ENCODE results near the gene CCND1.
"Not testable (repeated sequence)": the region's sequence is repeated elsewhere in the genome, so short reads cannot be mapped to it uniquely, and the experiment has no call there.

Gene CCND1

DNA sequence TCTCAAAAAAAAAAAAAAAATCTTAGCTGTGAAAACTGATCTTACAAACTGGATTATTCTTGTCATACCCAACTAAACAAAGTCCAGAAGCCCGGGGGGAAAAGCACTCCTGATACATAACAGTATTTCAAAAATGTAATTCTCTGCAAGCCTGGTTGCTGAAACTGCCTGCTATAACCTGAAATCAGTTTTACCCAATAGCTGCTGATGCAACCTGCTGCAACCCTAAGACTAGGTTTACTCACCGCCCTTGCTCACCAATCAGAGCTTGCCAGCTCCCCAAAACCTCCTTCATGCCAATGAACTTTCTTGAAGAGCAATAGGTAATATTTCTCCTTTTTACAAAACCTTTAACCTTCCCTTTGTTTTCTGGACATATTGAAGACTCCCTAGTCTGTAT is 50.5 kb downstream of the CCND1 start:
- no peaks in the 10 kb centered on the region for H3K36me3 ChIP-seq (ENCODE audit: control insufficient read depth in 1 of 2, insufficient read depth in 2 of 2, low read length in 2 of 2)
- no peak overlapping the region for H3K9ac ChIP-seq (ENCODE audit: low read depth in 1 of 2, low read length in 2 of 2)
- H3K27ac ChIP-seq (ENCODE audit: low read depth, low read length) = no peak overlapping the region
- H3K4me1 ChIP-seq (ENCODE audit: control insufficient read depth in 1 of 2, insufficient read depth in 2 of 2, low read length in 2 of 2) = no peaks in the 10 kb centered on the region
- H3K9me3 ChIP-seq (ENCODE audit: control insufficient read depth in 1 of 2, low read length in 2 of 2) = no peaks in the 10 kb centered on the region
- no peak overlapping the region for H3K4me3 ChIP-seq (ENCODE audit: low read depth in 1 of 2, low read length in 2 of 2)
- peaks cover 0 to 14% of the 10 kb centered on the region in 2 donors for H3K27me3 ChIP-seq (ENCODE audit: control insufficient read depth in 1 of 2, insufficient read depth in 2 of 2, low read length in 2 of 2)

DNA sequence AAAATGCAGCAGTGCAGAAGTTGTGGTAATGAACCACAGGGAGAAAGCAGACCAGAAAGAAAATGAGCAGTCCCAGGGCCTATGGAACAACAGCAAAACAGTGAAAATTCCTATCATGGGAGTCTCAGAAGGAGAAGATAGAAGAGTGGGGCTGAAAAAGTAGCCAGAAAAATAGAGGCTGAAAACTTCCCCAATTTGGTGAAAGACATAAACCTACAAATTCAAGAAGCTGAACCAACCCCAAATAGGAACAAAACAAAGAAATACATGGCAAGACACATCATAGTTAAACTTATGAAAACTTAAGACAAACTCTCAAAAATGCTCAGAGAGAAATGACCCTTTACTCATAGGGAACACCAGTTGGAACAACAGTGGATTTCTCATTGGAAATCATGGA is 51.5 kb downstream of the CCND1 start:
- no peak overlapping the region for H3K27ac ChIP-seq (ENCODE audit: low read depth, low read length)
- H3K27me3 ChIP-seq (ENCODE audit: control insufficient read depth in 1 of 2, insufficient read depth in 2 of 2, low read length in 2 of 2) = peaks cover 4 to 23% of the 10 kb centered on the region in 2 donors
- no peaks in the 10 kb centered on the region for H3K36me3 ChIP-seq (ENCODE audit: control insufficient read depth in 1 of 2, insufficient read depth in 2 of 2, low read length in 2 of 2)

DNA sequence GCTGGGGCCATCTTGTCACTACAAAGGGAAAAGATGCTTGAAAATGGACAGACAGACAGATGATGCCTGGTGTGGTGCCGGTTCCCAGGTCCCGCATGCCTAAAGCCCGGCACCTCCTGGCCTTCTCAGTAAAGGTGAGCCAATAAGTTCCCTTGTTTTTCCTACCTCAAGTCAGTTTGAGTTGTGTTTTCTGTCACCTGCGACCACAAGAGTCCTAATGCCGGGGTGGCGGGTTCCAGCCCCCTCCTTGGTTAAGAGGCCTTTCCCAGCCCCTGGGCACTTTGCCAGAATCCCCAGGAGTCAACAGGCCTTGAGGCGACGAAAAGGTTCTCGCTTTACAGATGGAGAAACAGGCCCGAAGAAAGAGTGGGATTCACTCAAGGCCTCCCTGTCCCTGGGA is 53.8 kb downstream of the CCND1 start:
- no peaks in the 10 kb centered on the region for H3K9me3 ChIP-seq (ENCODE audit: control insufficient read depth in 1 of 2, low read length in 2 of 2)
- no peak overlapping the region for H3K4me3 ChIP-seq (ENCODE audit: low read depth in 1 of 2, low read length in 2 of 2)
- no peak overlapping the region for H3K9ac ChIP-seq (ENCODE audit: low read depth in 1 of 2, low read length in 2 of 2)
- H3K36me3 ChIP-seq (ENCODE audit: control insufficient read depth in 1 of 2, insufficient read depth in 2 of 2, low read length in 2 of 2) = no peaks in the 10 kb centered on the region
- H3K27me3 ChIP-seq (ENCODE audit: control insufficient read depth in 1 of 2, insufficient read depth in 2 of 2, low read length in 2 of 2) = peaks cover 16 to 33% of the 10 kb centered on the region in 2 donors
- H3K4me1 ChIP-seq (ENCODE audit: control insufficient read depth in 1 of 2, insufficient read depth in 2 of 2, low read length in 2 of 2) = no peaks in the 10 kb centered on the region
- H3K27ac ChIP-seq (ENCODE audit: low read depth, low read length) = no peak overlapping the region

More for the DNA sequence above, 51.5 kb downstream of the CCND1 start:
- Histone ChIP-seq H3K9me3 (ENCODE audit: control insufficient read depth in 1 of 2, low read length in 2 of 2) (no peaks in the 10 kb centered on the region), H3K4me1 (ENCODE audit: control insufficient read depth in 1 of 2, insufficient read depth in 2 of 2, low read length in 2 of 2) (no peaks in the 10 kb centered on the region), H3K4me3 (ENCODE audit: low read depth in 1 of 2, low read length in 2 of 2) (no peak overlapping the region), H3K9ac (ENCODE audit: low read depth in 1 of 2, low read length in 2 of 2) (no peak overlapping the region)

DNA sequence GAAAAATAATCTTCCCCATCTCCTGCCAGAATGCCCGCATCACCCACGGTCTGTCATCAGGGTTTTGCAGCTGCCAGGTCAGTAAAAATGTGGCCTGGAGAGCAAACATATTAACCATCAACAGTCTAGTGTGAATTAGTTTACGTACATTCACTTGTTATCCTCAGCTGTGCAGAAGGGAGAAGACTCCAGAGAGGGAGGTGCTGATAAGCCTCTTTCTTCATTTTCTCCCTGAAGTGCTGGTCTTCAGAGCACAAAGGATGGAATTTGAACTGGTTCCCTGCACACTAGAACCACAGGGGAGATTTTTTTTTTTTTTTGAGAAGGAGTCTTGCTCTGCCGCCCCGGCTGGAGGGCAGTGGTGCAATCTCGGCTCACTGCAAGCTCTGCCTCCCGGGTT is 54.6 kb downstream of the CCND1 start:
- H3K9ac ChIP-seq (ENCODE audit: low read depth in 1 of 2, low read length in 2 of 2) = no peak overlapping the region
- H3K4me3 ChIP-seq (ENCODE audit: low read depth in 1 of 2, low read length in 2 of 2) = no peak overlapping the region
- H3K36me3 ChIP-seq (ENCODE audit: control insufficient read depth in 1 of 2, insufficient read depth in 2 of 2, low read length in 2 of 2) = no peaks in the 10 kb centered on the region
- no peaks in the 10 kb centered on the region for H3K9me3 ChIP-seq (ENCODE audit: control insufficient read depth in 1 of 2, low read length in 2 of 2)
- peaks cover 17 to 33% of the 10 kb centered on the region in 2 donors for H3K27me3 ChIP-seq (ENCODE audit: control insufficient read depth in 1 of 2, insufficient read depth in 2 of 2, low read length in 2 of 2)
- H3K4me1 ChIP-seq (ENCODE audit: control insufficient read depth in 1 of 2, insufficient read depth in 2 of 2, low read length in 2 of 2) = peaks cover 2 to 3% of the 10 kb centered on the region in 2 donors
- no peak overlapping the region for H3K27ac ChIP-seq (ENCODE audit: low read depth, low read length)

DNA sequence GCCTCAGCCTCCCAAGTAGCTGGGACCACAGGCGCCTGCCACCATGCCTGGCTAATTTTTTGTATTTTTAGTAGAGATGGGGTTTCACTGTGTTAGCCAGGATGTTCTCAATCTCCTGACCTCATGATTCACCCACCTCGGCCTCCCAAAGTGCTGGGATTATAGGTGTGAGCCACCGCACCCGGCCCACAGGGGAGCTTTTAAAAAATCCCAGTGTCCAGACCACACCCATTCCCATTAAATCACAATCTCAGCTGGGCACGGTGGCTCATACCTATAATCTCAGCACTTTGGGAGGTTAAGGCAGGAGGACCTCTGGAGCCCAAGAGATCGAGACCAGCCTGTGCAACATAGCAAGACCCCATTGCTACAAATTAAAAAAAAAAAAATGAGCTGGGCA is 55.0 kb downstream of the CCND1 start:
- H3K27me3 ChIP-seq (ENCODE audit: control insufficient read depth in 1 of 2, insufficient read depth in 2 of 2, low read length in 2 of 2) = peaks cover 22 to 33% of the 10 kb centered on the region in 2 donors
- not testable (repeated sequence) for H3K9ac ChIP-seq (ENCODE audit: low read depth in 1 of 2, low read length in 2 of 2); H3K4me1 ChIP-seq (ENCODE audit: control insufficient read depth in 1 of 2, insufficient read depth in 2 of 2, low read length in 2 of 2); H3K4me3 ChIP-seq (ENCODE audit: low read depth in 1 of 2, low read length in 2 of 2); H3K36me3 ChIP-seq (ENCODE audit: control insufficient read depth in 1 of 2, insufficient read depth in 2 of 2, low read length in 2 of 2); H3K9me3 ChIP-seq (ENCODE audit: control insufficient read depth in 1 of 2, low read length in 2 of 2); H3K27ac ChIP-seq (ENCODE audit: low read depth, low read length)

DNA sequence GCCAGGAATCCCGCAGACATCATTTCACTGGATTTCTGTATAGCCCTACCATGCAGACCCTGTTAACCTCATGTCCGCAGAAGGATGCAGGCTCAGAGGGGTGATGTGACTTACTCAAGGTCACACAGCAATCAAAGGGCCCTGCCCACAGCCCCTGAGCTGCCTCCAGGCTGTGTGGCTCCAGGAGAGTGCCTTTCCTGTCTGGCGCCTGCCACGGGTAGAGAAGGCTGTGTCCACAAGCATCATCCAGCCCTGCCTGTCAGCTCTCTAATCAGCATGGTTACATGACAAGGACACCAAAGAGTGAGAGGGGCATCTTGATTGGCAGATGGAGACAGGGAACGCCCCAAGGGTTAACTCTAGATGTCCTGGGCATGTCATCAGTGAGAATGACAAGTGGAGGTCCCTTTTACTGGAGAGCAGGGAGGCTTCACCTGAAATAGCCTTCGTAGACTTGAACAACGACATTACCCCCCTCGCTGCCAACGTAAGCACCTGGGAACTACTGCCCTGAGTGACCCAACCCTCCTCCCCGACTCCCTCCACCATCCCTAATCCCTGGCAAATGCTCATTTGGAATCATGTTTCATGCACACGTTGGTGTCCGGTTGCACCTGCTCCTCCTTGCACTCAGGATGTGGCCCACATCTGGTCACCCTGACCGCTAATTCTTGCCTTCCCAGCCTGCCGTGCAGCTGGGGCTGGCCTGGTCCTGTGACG is 56.0 kb downstream of the CCND1 start:
- Histone ChIP-seq H3K27me3 (ENCODE audit: control insufficient read depth in 1 of 2, insufficient read depth in 2 of 2, low read length in 2 of 2) (peaks cover 24 to 36% of the 10 kb centered on the region in 2 donors), H3K36me3 (ENCODE audit: control insufficient read depth in 1 of 2, insufficient read depth in 2 of 2, low read length in 2 of 2) (no peaks in the 10 kb centered on the region), H3K4me1 (ENCODE audit: control insufficient read depth in 1 of 2, insufficient read depth in 2 of 2, low read length in 2 of 2) (peaks cover 8 to 9% of the 10 kb centered on the region in 2 donors), H3K9me3 (ENCODE audit: control insufficient read depth in 1 of 2, low read length in 2 of 2) (no peaks in the 10 kb centered on the region), H3K4me3 (ENCODE audit: low read depth in 1 of 2, low read length in 2 of 2) (no peak overlapping the region), H3K9ac (ENCODE audit: low read depth in 1 of 2, low read length in 2 of 2) (no peak overlapping the region), H3K27ac (ENCODE audit: low read depth, low read length) (no peak overlapping the region)

DNA sequence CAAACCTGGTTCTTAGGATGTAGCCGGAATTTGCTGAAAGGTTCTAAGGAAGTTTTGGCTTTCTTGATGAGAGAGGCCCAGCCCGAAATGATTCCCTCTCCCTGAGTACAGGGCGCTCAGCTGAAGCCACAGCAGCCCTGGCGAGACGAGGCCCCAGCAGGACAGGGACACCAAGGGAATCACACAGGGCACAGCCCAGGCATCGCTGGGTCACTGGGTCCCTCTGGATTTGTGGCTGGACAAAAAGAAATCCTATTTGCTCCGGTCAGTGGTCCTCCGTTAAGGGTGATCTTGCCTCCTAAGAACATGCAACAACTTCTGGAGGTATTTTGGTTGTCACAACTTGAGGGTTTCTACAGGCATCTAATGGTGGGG is 56.5 kb downstream of the CCND1 start:
- H3K36me3 ChIP-seq (ENCODE audit: control insufficient read depth in 1 of 2, insufficient read depth in 2 of 2, low read length in 2 of 2) = no peaks in the 10 kb centered on the region
- no peak overlapping the region for H3K4me3 ChIP-seq (ENCODE audit: low read depth in 1 of 2, low read length in 2 of 2)
- H3K27me3 ChIP-seq (ENCODE audit: control insufficient read depth in 1 of 2, insufficient read depth in 2 of 2, low read length in 2 of 2) = peaks cover 29 to 36% of the 10 kb centered on the region in 2 donors
- peaks cover 8 to 9% of the 10 kb centered on the region in 2 donors for H3K4me1 ChIP-seq (ENCODE audit: control insufficient read depth in 1 of 2, insufficient read depth in 2 of 2, low read length in 2 of 2)
- no peaks in the 10 kb centered on the region for H3K9me3 ChIP-seq (ENCODE audit: control insufficient read depth in 1 of 2, low read length in 2 of 2)
- no peak overlapping the region for H3K9ac ChIP-seq (ENCODE audit: low read depth in 1 of 2, low read length in 2 of 2)
- no peak overlapping the region for H3K27ac ChIP-seq (ENCODE audit: low read depth, low read length)

DNA sequence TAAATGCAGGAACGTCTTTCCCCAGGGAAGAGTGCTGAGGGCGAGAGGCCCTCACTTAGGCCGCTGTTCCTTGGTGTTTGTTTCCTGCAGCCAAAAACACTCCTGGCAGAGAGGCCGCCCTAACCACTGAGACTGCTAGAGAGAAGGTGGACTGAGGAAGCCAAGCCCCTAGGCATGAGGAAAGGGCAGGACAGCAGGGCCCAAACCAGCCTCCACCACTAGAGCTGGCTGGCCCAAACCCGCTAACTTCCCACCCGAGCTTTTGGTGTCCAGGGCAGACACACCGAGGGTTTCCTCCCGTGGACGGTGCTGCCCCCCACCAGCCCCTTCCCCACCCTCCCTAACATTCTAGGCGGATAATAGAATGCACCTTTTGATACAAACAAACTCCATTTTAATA is 56.9 kb downstream of the CCND1 start:
- no peak overlapping the region for H3K9ac ChIP-seq (ENCODE audit: low read depth in 1 of 2, low read length in 2 of 2)
- no peaks in the 10 kb centered on the region for H3K36me3 ChIP-seq (ENCODE audit: control insufficient read depth in 1 of 2, insufficient read depth in 2 of 2, low read length in 2 of 2)
- H3K27ac ChIP-seq (ENCODE audit: low read depth, low read length) = no peak overlapping the region
- peaks cover 8 to 9% of the 10 kb centered on the region in 2 donors for H3K4me1 ChIP-seq (ENCODE audit: control insufficient read depth in 1 of 2, insufficient read depth in 2 of 2, low read length in 2 of 2)
- no peaks in the 10 kb centered on the region for H3K9me3 ChIP-seq (ENCODE audit: control insufficient read depth in 1 of 2, low read length in 2 of 2)
- no peak overlapping the region for H3K4me3 ChIP-seq (ENCODE audit: low read depth in 1 of 2, low read length in 2 of 2)
- peaks cover 33 to 36% of the 10 kb centered on the region in 2 donors for H3K27me3 ChIP-seq (ENCODE audit: control insufficient read depth in 1 of 2, insufficient read depth in 2 of 2, low read length in 2 of 2)

DNA sequence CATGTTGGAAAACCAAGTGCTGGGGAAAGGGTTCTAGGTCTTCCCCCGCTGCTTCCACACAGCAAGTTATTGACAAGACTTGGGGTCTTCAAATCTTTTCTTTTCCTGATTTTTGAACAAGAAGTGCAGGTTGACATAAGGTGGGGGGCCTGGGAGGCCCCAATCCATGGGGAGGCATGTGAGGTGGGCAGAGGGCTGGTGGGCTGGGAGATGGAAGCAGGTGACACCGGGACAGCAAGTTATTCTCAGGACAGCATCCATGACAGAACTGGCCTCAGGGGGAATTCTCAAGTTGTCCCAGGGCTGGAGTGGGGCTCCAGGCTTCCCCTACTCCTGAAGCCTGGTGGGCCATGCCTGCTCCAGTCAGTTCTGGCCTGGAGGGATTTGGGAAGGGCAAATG is 57.4 kb downstream of the CCND1 start:
- no peak overlapping the region for H3K27ac ChIP-seq (ENCODE audit: low read depth, low read length)
- H3K4me1 ChIP-seq (ENCODE audit: control insufficient read depth in 1 of 2, insufficient read depth in 2 of 2, low read length in 2 of 2) = peaks cover 8 to 9% of the 10 kb centered on the region in 2 donors
- no peaks in the 10 kb centered on the region for H3K9me3 ChIP-seq (ENCODE audit: control insufficient read depth in 1 of 2, low read length in 2 of 2)
- no peaks in the 10 kb centered on the region for H3K36me3 ChIP-seq (ENCODE audit: control insufficient read depth in 1 of 2, insufficient read depth in 2 of 2, low read length in 2 of 2)
- peaks cover 36 to 38% of the 10 kb centered on the region in 2 donors for H3K27me3 ChIP-seq (ENCODE audit: control insufficient read depth in 1 of 2, insufficient read depth in 2 of 2, low read length in 2 of 2)
- no peak overlapping the region for H3K4me3 ChIP-seq (ENCODE audit: low read depth in 1 of 2, low read length in 2 of 2)
- no peak overlapping the region for H3K9ac ChIP-seq (ENCODE audit: low read depth in 1 of 2, low read length in 2 of 2)

DNA sequence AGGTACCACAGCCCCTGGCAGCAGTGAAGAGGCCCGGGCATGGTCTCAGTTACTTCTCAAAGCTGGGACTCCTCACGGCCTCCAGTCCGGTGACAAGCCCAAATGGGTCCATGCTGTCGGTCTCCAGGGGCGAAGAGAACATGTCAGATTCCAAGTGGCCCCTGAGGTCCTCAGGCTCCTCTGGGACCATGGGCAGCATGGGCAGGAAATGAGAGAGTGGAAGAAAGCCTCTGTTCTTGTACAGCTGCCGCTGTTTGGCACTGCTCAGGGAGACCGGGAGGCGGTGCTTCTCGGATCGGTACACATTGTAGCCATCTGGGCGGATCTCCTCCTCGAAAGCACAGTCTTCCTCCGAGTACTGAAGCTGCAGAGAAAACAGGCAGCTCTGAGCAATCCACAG is 58.3 kb downstream of the CCND1 start:
- Histone ChIP-seq H3K36me3 (ENCODE audit: control insufficient read depth in 1 of 2, insufficient read depth in 2 of 2, low read length in 2 of 2) (no peaks in the 10 kb centered on the region), H3K27me3 (ENCODE audit: control insufficient read depth in 1 of 2, insufficient read depth in 2 of 2, low read length in 2 of 2) (peaks cover 36 to 42% of the 10 kb centered on the region in 2 donors), H3K27ac (ENCODE audit: low read depth, low read length) (no peak overlapping the region), H3K9me3 (ENCODE audit: control insufficient read depth in 1 of 2, low read length in 2 of 2) (no peaks in the 10 kb centered on the region), H3K4me3 (ENCODE audit: low read depth in 1 of 2, low read length in 2 of 2) (no peak overlapping the region), H3K9ac (ENCODE audit: low read depth in 1 of 2, low read length in 2 of 2) (no peak overlapping the region), H3K4me1 (ENCODE audit: control insufficient read depth in 1 of 2, insufficient read depth in 2 of 2, low read length in 2 of 2) (peaks cover 8 to 10% of the 10 kb centered on the region in 2 donors)
